Prostate gland (tissue), 2 donors: ENCODE measurements around the gene RASSF10.

ENCODE experiments used
- POLR2A ChIP-seq: fragments of 450-650 bp; IDR thresholded peaks from one replicate; pipeline ENCODE4 v1.6.1; 2016; ENCODE audit warnings: antibody characterized with exemption, mild to moderate bottlenecking
- TF ChIP-seq, protein P1 (sequence below), 4 experiments: fragments of 200-600 bp in 2 of 4; fragments of 450-650 bp in 2 of 4; sonication (generic) in 2 of 4; IDR thresholded peaks; 1 replicate in 3 of 4; 2 replicates in 1 of 4; pipeline ENCODE4 v1.5.1; 2016 to 2019; ENCODE audit warnings: antibody characterized with exemption in 4 of 4, mild to moderate bottlenecking in 2 of 4, moderate library complexity in 2 of 4

DNA sequence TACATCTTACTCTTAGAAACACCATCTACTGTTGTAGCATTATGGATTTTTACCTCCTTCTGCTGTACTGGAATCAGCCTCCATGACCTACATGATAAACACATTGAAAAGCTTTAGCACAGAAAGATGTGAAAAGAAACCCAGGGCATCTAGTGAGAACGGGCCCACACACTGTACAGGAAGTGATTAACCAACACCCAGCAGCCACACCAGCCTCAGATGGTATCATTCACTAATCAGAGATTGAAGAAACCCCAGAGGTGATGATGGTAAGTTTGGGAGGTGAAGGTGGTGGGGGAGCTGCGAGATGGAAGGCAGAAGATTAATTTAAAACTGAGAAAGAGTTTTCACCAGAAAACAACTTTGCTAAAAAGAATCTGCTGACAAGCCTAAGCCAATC is 46.1 kb downstream of the RASSF10 start:
- TF ChIP-seq, protein P1, sequence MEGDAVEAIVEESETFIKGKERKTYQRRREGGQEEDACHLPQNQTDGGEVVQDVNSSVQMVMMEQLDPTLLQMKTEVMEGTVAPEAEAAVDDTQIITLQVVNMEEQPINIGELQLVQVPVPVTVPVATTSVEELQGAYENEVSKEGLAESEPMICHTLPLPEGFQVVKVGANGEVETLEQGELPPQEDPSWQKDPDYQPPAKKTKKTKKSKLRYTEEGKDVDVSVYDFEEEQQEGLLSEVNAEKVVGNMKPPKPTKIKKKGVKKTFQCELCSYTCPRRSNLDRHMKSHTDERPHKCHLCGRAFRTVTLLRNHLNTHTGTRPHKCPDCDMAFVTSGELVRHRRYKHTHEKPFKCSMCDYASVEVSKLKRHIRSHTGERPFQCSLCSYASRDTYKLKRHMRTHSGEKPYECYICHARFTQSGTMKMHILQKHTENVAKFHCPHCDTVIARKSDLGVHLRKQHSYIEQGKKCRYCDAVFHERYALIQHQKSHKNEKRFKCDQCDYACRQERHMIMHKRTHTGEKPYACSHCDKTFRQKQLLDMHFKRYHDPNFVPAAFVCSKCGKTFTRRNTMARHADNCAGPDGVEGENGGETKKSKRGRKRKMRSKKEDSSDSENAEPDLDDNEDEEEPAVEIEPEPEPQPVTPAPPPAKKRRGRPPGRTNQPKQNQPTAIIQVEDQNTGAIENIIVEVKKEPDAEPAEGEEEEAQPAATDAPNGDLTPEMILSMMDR (IDR thresholded peaks at IDR 0.05) = no peak
- TF ChIP-seq POLR2A = no peak
